ENCODE measurements around the gene TDRD7.
"Not testable (repeated sequence)": the region's sequence is repeated elsewhere in the genome, so short reads cannot be mapped to it uniquely, and the experiment has no call there.

The TDRD7 gene

DNA sequence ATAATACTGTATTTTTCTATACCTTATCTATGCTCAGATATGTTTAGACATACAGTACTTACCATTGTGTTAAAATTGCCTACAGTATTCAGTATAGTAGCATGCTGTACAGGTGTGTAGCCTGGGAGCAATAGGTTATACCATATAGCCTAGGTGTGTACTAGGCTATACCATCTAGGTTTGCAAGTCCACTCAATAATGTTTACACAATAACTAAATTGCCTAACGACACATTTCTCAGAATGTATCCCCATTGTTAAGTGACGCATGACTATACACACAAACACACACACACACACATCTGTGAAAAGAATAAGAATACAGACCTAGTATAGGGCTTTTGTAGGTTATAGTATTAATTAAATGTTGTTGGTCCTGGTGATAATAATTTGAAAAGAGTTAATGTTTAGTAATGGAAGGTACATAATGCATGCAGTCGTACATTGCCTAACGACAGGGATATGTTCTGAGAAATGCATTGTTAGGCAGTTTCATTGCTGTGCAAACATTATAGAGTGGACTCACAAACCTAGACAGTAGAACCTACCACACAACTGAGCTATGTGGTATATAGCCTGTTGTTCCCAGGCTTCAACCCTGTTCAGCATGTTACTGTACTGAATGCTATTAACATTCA, 13.6 kb downstream of the TDRD7 start:
- no peak for DNase-seq (ENCODE audit: low read depth)

DNA sequence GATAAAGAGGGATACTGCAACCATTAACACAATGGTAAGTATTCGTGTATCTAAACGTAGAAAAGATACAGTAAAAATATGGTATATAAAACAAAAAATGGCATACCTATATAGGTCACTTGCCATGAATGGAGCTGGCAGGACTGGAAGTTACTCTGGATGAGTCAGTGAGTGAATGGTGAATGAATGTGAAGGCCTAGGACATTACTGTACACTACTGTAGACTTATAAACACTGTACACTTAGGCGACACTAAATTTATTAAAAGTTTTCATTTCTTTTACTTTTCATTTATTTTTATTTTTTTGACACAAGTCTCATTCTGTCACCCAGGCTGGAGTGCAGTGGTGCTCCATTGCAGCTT, 14.1 kb downstream of the TDRD7 start:
- DNase-seq (ENCODE audit: low read depth): no peak

DNA sequence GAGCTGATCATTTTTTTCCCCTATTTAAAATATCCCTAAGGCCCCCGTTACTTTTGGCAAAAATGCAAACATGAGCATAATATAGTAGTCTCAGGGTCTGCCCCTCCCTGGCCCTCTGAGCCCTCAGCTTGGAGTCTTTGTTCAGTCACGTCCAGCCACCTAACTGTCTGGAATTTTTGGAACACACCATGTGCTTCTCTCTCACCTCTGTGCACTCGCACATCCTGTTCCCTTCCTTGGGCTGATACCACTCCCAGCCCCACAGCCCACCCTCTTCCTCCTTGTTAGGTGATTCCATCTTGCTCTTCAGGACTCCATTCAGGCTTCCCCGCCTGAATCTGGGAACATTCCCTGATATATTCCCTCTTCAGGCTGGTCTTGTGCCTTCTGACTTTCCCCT, 16.0 kb downstream of the TDRD7 start:
- no peak for DNase-seq (ENCODE audit: low read depth)

DNA sequence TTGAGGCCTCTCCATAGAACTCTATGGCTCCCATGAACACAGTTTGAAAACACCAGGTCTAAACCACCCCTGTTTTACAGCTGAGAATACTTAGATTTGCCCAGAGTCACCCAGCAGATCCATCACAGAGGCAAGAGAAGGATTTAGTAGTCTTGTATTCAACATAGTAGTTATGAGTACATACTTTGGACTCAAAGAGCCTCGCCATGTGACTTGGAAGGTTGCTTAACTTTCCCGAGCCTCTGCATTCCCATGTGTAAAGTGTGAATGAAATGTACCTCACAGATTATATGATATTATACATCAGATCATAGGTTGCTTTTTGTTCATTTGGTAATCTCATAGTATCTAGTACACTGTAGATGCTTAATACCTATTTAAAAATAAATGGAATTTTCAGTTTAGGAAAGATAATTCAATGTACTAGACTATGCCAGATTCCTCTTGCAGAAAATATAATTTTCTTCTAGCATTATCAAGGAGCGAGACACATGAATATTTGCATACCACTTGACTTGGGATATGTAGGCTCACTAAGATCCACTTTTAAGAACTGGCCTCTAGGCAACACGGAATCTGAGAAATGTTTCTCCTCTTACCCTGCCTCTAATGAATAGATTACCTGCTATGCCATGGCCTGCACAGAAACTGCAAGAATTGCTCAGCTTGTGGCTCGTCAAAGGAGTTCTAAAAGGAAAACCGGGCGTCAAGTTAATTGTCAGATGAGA, 18.6 kb downstream of the TDRD7 start:
- DNase-seq (ENCODE audit: low read depth): no peak

DNA sequence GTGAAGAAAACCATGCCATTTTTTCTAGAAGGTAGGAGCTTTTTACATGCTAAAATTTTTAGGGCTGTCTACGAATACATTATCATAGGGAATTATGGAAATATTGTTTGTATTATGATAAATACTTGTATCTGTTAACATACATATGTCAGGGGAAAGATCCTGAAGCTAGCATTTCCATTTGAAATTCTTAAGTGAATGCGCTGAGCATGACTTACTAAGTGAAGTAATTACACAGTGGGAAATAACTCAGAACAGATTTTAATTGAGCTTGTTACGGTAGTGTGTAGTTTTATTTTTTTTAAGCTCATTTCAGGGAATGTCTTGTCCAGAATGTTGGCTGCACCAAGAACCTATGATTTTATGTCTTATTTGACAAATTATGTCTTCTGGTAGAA, 19.1 kb downstream of the TDRD7 start:
- no peak for DNase-seq (ENCODE audit: low read depth)

- no peak for DNase-seq (ENCODE audit: low read depth)
These were observed 19.8 kb downstream of the TDRD7 start for GRCh38 chr9:97431549-97432143.

- no peak for DNase-seq (ENCODE audit: low read depth)
These were observed 25.2 kb downstream of the TDRD7 start for GRCh38 chr9:97437051-97437600.

GRCh38 chr9:97438257-97438656, 26.4 kb downstream of the TDRD7 start:
- no peak for DNase-seq (ENCODE audit: low read depth)

DNA sequence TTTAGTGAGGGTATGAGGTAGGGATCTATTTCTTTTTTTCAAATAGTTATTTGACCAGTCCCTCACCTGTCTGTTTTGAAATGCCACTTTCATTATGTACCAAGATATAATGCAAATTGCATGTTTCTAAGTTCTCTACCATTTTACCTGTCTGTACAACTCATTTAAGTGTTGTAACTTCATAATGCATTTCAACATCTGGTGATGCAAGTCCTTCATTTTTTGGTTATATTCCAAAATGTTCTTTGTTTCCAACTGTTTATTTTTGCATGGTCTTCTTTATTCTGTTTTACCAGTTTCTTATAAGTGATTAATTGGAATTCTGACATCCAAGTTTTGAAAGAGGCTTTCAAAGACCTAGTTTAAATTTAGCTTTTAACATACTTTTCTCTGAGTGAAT, 26.8 kb downstream of the TDRD7 start:
- no peak for DNase-seq (ENCODE audit: low read depth)

DNA sequence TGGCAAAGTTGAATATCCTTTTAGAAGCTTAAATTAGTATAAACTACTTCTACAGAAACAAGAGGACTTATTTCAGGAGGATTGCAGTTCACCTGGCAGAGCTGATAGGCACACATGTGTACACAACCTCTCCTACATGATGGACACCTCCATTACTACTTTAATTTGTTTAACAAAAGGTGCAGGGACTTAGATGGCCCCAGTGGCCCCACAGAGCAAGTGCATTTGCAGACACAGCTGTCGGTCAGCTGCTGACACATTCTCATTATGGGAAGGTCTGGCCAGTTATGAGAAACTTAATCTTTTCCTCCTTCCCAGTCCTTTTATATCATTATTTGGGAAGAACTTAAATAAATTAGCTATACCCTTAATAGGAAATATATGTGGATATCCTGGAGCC, 28.3 kb downstream of the TDRD7 start:
- no peak for DNase-seq (ENCODE audit: low read depth)

- DNase-seq (ENCODE audit: low read depth): no peak
These were observed 29.8 kb downstream of the TDRD7 start for GRCh38 chr9:97441729-97442128.

- no peak for DNase-seq (ENCODE audit: low read depth)
These were observed 33.3 kb downstream of the TDRD7 start for GRCh38 chr9:97445119-97445701.

DNA sequence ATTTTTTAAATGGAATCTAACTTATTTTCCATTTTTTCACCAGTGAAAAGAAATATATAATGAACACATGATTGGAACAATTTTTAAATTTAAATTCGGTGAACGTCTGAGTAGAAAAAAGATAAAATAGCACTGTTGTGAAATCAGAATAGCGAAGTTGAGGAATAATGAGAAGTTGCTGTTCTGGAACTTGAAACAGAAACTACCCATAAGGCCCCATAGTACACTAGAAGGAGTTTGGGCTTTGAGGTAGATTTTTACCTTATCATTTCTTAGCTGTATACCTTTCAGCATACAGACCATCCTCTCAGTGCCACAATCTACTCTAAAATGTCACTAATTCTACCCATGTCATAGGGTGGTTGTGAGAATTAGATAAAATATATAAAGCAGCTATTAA, 35.1 kb downstream of the TDRD7 start:
- DNase-seq (ENCODE audit: low read depth): no peak

DNA sequence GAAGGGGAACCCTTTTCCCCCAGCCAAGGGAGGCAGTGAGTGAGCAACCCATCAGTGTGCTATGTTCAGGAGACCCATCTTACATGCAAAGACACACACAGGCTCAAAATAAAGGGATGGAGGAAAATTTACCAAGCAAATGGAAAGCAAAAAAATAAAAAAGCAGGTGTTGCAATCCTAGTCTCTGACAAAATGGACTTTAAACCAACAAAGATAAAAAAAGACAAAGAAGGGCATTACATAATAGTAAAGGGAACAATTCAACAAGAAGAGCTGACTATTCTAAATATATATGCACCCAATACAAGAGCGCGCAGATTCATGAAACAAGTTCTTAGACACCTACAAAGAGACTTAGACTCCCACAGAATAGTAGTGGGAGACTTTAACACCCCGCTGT, 41.7 kb downstream of the TDRD7 start:
- DNase-seq (ENCODE audit: low read depth): not testable (repeated sequence)

DNA sequence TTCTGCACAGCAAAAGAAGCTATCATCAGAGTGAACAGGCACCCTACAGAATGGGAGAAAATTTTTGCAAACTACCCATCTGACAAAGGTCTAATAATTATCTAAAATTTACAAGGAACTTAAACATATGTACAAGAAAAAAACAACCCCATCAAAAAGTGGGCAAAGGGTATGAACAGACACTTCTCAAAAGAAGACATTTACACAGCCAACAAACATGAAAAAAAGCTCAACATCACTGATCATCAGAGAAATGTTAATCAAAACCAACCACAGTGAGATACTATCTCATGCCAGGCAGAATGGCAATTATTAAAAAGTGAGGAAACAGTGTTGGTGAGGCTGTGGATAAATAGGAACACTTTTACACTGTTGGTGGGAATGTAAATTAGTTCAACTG, 44.9 kb downstream of the TDRD7 start:
- not testable (repeated sequence) for DNase-seq (ENCODE audit: low read depth)

GRCh38 chr9:97459326-97459725, 47.4 kb downstream of the TDRD7 start:
- DNase-seq (ENCODE audit: low read depth): no peak

- no peak for DNase-seq (ENCODE audit: low read depth)
These were observed 50.3 kb downstream of the TDRD7 start for GRCh38 chr9:97462159-97462558.

DNA sequence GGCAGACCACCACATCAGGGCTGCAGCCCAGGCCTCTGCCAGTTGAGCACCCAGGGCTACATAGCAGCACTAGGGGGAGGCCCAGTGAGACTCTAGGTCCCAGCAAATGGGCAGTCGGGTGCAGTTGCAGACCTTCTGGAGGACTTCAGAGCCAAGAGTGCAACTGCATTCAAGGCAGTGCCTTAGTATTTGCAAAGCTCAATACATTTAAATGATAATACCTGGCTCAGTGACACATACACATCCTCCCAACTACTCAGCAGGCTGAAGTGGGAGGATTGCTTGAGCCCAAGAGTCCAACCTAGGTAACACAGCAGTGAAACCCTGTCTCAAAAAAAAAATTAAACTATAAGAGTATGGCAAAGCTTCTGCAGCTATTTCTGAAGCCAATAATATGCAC, 51.0 kb downstream of the TDRD7 start:
- DNase-seq (ENCODE audit: low read depth): no peak

DNA sequence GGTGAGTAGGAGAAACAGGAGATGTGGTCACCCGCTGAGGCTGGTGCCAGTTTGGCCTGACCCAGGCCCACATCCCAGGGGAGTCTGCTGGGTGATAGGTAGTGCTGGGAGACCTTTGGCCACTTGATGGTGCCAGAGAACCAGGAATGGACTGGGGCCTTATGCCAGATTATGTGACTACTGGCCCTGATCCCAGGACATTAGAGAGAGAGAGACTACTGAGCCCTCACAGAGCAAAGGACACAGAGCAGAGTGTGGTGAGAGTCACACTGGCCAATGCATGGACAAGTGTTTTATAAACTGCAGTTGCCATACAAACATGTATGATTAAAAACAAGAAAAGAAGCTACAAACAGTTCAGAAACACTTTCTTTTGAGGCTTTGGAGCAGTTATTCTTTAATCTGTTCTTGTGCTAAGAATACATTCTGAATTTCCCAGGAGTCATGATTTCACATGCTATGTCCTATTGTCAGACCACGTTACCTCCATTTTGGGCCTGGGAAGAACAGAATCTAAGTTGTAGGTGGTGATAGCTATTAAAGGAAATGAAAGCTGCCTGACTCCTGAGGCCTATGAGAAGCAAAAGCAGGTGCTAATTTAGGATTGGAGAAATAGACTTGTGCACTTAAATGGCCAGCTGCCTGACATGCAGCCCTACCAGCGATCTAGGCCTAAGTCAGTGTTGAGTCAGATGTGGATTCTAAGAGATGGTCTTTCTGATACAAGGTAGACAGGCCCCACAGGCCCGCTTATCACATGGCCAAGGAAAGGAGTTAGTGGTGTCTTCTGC, 57.0 kb downstream of the TDRD7 start:
- no peak for DNase-seq (ENCODE audit: low read depth)

GRCh38 chr9:97470076-97470475, 58.2 kb downstream of the TDRD7 start:
- DNase-seq (ENCODE audit: low read depth): no peak

DNA sequence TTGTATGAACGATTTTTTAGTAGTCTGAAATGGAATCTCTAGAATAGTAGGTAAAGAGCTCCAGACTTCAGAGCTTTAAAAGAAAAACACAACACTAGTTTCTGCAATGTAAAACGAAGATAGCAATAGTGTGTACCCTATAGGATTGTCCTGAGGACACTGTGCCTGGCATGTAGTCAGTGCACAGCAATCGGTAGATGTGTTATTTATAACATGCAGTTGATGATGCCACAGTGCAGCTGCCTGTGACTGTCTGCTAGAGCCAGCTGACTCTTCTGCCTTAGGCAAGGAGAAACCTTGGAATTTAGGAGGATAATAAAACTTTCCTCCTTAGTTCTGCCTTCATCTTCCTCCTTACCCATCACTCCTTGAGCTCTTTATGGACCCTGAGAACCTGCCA, 61.8 kb downstream of the TDRD7 start:
- DNase-seq (ENCODE audit: low read depth): no peak

DNA sequence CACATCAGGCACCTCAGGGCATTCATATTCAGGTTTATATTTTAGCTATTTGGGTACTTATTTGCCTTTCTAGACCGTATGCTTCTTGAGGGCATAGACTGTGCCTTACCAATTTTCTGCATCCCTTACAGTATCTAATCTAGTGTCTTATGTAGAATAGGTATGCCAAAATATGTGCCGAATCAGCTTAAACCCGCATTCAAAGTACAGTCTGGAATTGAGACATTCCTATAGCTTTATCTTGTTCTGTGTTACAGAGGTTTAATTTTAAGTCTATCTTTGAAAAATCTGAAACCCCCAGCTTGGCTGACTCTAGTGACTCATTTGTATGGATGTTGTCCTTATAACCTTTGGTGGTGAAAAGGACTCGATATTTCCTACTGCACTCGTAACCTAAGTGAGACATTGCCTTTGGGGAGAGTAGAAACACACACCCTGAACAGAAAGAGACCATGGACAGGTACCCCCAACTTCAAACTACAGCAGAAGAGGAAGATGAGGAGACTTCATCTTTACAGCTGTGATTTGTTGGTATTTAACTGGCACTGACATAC, 62.6 kb downstream of the TDRD7 start:
- DNase-seq (ENCODE audit: low read depth): no peak

Measured in stimulated activated CD4-positive, alpha-beta T cell treated with anti-CD3 and anti-CD28 coated beads, Interleukin-2, amount 100 ng/mL, for 4 hours (primary cell).